GM18909 (cell line): ENCODE data around the gene SORT1.
"Not testable (repeated sequence)": the region's sequence is repeated elsewhere in the genome, so short reads cannot be mapped to it uniquely, and the experiment has no call there.

ENCODE experiments used
- ATAC-seq: cut with Tn5 transposase; IDR thresholded peaks from one replicate; pipeline ENCODE4 v1.9.1; 2021; ENCODE audit warnings: mild to moderate bottlenecking; ENCODE audit not compliant: unreplicated experiment, poor library complexity

Gene SORT1

GRCh38 chr1:109397581-109398342 is at the start of gene SORT1:
SORT1 (minus strand) TSS chr1:109397918; CDS start chr1:109397892, 26 bp downstream.
- peak; percentile 85 for ATAC-seq

GRCh38 chr1:109445949-109446695 is 48.4 kb upstream of the SORT1 start:
- not testable (repeated sequence) for ATAC-seq

GRCh38 chr1:109444346-109444745 is 46.6 kb upstream of the SORT1 start:
- no peak for ATAC-seq

- ATAC-seq, result no peak
These were observed 45.8 kb upstream of the SORT1 start for GRCh38 chr1:109443476-109443875.

GRCh38 chr1:109441069-109441468 is 43.4 kb upstream of the SORT1 start:
- ATAC-seq, result no peak

- no peak for ATAC-seq
These were observed 41.1 kb upstream of the SORT1 start for GRCh38 chr1:109438798-109439297.

GRCh38 chr1:109434484-109434883 is 36.8 kb upstream of the SORT1 start:
- no peak for ATAC-seq

- ATAC-seq, result no peak
These were observed 35.6 kb upstream of the SORT1 start for GRCh38 chr1:109433322-109433721.

GRCh38 chr1:109432336-109432735 is 34.6 kb upstream of the SORT1 start:
- no peak for ATAC-seq

- no peak for ATAC-seq
These were observed 29.4 kb upstream of the SORT1 start for GRCh38 chr1:109427171-109427467.

- peak; percentile 98 for ATAC-seq
These were observed 28.8 kb upstream of the SORT1 start, which contains the start of gene PSMA5 for GRCh38 chr1:109426281-109427170. PSMA5 (minus strand) TSS chr1:109426448; CDS start chr1:109426330, 118 bp downstream.

- ATAC-seq, result peak; percentile 29
These were observed 27.9 kb upstream of the SORT1 start for GRCh38 chr1:109425391-109426280.

- no peak for ATAC-seq
These were observed 25.8 kb upstream of the SORT1 start for GRCh38 chr1:109423498-109423897.

- ATAC-seq, result no peak
These were observed 14.8 kb upstream of the SORT1 start for GRCh38 chr1:109412551-109412950.

GRCh38 chr1:109404838-109405237 is 7.1 kb upstream of the SORT1 start:
- ATAC-seq, result no peak

GRCh38 chr1:109402025-109402424 is 4.3 kb upstream of the SORT1 start:
- no peak for ATAC-seq

GRCh38 chr1:109400035-109400655 is 2.4 kb upstream of the SORT1 start:
- no peak for ATAC-seq

- no peak for ATAC-seq
These were observed 1.7 kb upstream of the SORT1 start for GRCh38 chr1:109399326-109399957.
